MG63 (cell line): Measurements from ENCODE around the gene KRTAP5-3. TPM values are rescaled to one million over a fixed set of nuclear protein-coding genes. Genes with fewer than 3 reads are reported as not detected.
"Not testable (repeated sequence)": the region's sequence is repeated elsewhere in the genome, so short reads cannot be mapped to it uniquely, and the experiment has no call there.

ENCODE experiments used
- DNase-seq: peaks from one replicate; pipeline ENCODE4 v3.0.0-alpha.2; 2020
- H3K27me3 ChIP-seq: fragments of 250-450 bp; sonication (Bioruptor Pico); 2 replicates; pipeline ENCODE4 v1.5.1; 2020; ENCODE audit warnings: mild to moderate bottlenecking, moderate library complexity
- H3K36me3 ChIP-seq: fragments of 250-450 bp; sonication (Bioruptor Pico); 2 replicates; pipeline ENCODE4 v1.5.1; 2020; ENCODE audit warnings: mild to moderate bottlenecking, moderate library complexity
- H3K4me3 ChIP-seq: fragments of 250-450 bp; sonication (Bioruptor Pico); 2 replicates; pipeline ENCODE4 v1.5.1; 2020; ENCODE audit warnings: mild to moderate bottlenecking, moderate library complexity
- H3K9me3 ChIP-seq: fragments of 250-450 bp; sonication (Bioruptor Pico); 2 replicates; pipeline ENCODE4 v1.5.1; 2020; ENCODE audit warnings: mild to moderate bottlenecking, moderate library complexity
- total RNA-seq: library from RNA; depleted of rRNA; stranded (reverse); fragments of >200 nt; shearing (Covaris generic); gene quantifications from 2 replicates; pipeline ENCODE4 v1.2.3, GENCODE V29; 2014; ENCODE audit warnings: low replicate concordance

The KRTAP5-3 gene
- total RNA-seq, 1 experiment from 2014 or later: not detected

DNA sequence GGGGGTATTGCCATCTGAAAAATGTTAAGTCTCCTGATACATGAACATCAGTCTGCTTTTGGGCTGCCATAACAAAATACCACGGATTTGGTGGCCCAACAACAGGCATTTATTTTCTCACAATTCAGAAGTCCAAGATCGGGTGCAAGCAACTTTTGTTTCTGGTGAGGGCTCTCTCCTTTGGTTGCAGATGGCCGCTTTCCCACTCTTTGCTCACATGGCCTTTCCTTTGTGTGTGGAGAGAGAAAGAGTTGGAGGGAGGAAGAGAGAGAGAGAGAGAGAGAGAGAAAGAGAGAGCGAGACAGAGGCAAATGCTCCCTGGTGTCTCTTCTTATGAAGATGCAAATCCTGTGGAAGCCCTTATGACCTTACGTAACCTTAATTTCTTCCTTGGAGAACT is 7.6 kb downstream of the KRTAP5-3 start:
- Histone ChIP-seq H3K9me3 (no peaks in the 10 kb centered on the region), H3K27me3 (peaks cover 14% of the 10 kb centered on the region), H3K4me3 (no peak overlapping the region), H3K36me3 (no peaks in the 10 kb centered on the region)
- no peak for DNase-seq

DNA sequence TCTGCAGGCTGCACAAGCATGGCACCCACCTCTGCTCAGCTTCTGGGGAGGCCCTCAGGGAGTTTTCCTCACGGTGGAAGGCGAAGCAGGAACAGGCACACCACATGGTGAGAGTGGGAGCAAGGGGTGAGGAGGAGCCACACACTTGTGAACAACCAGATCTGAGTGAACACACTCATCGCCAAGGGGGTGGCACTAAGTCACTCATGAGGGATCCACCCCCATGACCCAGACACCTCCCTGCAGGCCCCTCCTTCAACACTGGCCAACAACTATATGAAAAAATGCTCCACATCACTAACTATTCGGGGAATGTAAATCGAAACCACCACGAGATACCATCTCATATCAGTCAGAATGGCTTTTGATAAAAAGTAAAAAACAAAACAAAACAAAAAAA is 9.4 kb downstream of the KRTAP5-3 start:
- Histone ChIP-seq H3K9me3 (no peaks in the 10 kb centered on the region), H3K4me3 (no peak overlapping the region), H3K36me3 (no peaks in the 10 kb centered on the region), H3K27me3 (peaks cover 19% of the 10 kb centered on the region)
- no peak for DNase-seq

DNA sequence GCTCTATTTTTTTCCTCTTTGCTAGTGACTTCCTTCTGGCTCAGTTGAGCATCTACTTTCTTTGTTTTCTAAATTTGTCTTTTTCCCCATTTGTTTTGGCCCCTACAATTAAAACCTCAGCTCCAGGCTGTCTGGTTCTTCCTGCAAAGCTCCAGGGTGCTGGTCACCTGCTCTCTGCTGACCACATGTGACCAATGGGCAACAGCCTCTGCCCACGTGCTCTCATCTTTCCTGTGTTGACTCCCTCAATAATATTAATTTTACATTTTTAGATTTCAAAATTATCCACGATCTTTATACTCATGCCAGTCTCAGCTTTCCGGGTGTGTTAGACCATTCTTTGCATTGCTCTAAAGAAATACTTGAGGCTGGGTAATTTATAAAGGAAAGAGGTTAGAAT is 9.9 kb downstream of the KRTAP5-3 start:
- H3K4me3 ChIP-seq, DNase-seq, H3K36me3 ChIP-seq, H3K9me3 ChIP-seq: not testable (repeated sequence)
- peaks cover 23% of the 10 kb centered on the region for H3K27me3 ChIP-seq

DNA sequence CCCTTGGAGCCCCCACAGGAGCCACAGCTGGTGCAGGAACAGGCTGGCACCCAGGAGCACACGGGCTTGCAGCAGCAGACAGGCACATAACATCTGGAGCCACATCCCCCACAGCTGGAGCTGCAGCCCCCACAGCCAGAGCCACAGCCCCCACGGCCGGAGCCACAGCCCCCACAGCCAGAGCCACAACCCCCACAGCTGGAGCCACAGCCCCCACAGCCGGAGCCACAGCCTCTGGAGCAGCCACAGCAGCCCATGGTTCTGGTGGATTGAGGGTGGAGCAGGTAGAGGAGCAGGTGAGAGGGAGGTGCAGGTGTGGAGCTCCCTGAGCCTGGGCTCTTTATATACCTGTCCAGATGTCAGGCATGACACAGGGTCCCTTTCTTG is 10.3 kb downstream of the KRTAP5-3 start, which contains the start of gene KRTAP5-2:
Gene KRTAP5-2 (minus strand): TSS at position 301 of the 387 bp plus-strand sequence. CDS start 44 bp downstream, at position 257.
- Histone ChIP-seq H3K27me3 (peaks cover 25% of the 10 kb centered on the region), H3K9me3 (no peaks in the 10 kb centered on the region)
- DNase-seq: no peak

DNA sequence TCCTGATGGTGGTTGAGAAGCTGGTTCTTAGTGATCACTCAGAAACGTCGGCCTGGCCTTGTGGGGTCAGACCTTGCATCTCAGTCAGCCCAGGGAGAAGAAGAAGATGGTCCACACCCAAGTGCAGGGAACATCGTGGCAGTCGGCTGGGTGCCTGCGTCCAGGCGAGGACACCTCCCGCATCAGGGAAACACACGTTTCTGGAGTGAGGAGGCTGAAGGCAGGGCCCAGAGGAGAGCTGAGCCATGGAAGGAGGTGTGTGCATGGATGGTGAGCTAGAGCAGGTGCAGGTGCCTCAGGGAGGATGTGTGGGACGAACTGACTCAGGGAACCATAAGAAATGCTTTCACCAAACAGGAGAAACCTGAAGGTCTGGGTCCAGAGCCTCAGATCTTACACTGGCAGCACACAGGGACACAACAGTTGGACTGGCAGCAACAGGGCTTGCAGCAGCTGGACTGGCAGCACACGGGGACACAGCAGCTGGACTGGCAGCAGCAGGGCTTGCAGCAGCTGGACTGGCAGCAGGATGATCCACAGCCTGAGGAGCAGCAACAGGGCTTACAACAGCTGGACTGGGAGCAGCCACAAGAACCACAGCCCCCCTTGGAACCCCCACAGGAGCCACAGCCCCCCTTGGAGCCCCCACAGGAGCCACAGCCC is 10.8 kb downstream of the KRTAP5-3 start:
- H3K27me3 ChIP-seq: peaks cover 28% of the 10 kb centered on the region

More for the DNA sequence above, 10.3 kb downstream of the KRTAP5-3 start, which contains the start of gene KRTAP5-2:
- Histone ChIP-seq H3K36me3 (no peaks in the 10 kb centered on the region), H3K4me3 (no peak within 1 kb of the TSS)

DNA sequence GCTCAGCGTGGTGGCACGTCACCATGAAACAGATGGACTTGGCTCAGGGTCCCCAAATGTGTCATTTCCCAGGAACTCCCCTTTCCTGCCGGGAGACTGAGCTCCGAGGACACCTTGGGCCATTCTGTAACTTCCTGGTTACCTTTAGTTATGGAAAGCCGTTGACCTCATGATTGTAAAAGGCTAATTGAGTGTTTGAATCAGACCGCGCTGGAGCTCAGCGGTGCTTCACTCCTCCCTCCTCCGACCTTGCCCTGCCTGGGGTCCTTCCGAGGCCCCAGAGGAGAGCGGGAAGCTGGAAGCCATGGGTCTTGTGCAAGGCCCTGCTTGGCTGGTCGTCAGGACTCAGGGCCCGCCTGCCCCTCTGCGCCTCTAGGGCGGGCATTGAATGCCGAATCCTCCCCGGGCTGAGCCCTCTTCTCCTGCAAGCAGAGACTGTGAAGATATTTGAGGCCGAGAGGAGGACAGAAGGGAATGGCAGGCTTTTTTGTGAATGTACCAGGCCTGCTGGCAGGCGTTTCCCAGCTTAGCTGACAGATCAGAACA is 11.6 kb downstream of the KRTAP5-3 start:
- not testable (repeated sequence) for DNase-seq, H3K36me3 ChIP-seq, H3K9me3 ChIP-seq, H3K4me3 ChIP-seq
- H3K27me3 ChIP-seq: peaks cover 35% of the 10 kb centered on the region

More for the DNA sequence above, 10.8 kb downstream of the KRTAP5-3 start:
- no peaks in the 10 kb centered on the region for H3K9me3 ChIP-seq
- H3K4me3 ChIP-seq: no peak overlapping the region
- H3K36me3 ChIP-seq: no peaks in the 10 kb centered on the region
- DNase-seq: no peak

DNA sequence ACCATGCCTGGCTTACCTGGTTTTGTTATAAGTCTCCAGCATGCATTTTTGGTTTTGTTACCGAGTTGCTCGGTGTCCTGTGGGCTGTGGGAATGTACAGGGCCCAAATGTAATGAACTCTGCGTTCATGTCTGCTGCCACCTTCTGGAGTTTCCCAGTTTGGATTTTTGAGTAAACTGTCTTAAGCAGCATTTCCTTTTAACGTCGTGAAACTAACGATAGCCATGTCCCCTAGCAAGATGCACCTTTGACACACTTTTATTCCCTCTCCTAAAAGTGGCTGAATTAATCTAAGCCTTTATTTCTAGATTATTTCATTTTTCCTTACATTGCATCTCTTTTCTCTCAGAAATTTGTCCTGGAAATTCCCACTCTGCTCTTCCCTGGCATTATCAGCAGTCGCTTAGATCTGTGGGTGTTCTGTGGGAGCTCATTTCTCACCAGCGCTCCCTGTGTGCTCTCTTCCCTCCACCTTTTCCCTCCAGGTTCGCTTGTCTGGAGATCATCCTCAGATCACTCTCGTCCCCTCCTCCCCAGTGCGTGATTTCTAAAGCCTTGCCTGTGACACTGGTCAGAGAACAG is 12.2 kb downstream of the KRTAP5-3 start:
- DNase-seq, H3K9me3 ChIP-seq, H3K36me3 ChIP-seq, H3K4me3 ChIP-seq: not testable (repeated sequence)
- peaks cover 36% of the 10 kb centered on the region for H3K27me3 ChIP-seq

DNA sequence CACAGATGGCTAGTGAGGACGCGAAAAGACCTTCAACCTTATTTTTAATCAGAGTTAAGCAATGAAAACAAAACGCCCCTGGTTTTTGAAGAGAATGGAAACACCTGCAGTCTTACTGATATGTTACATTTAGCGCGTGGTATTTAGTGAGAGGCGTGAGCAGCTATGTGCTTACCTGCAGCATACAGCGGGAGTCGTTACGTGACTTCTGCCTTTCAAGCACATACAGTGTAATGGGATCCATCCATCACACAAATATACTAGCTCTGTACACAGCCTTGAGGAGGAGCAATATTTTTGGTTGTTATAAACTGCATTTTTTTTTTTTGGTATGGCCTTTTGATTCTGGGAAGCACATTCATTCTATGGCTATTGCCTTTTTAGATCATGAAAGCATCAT is 15.6 kb downstream of the KRTAP5-3 start:
- H3K9me3 ChIP-seq: no peaks in the 10 kb centered on the region
- H3K27me3 ChIP-seq: peaks cover 22% of the 10 kb centered on the region
- no peak for DNase-seq
- H3K36me3 ChIP-seq: no peaks in the 10 kb centered on the region
- H3K4me3 ChIP-seq: no peak overlapping the region

DNA sequence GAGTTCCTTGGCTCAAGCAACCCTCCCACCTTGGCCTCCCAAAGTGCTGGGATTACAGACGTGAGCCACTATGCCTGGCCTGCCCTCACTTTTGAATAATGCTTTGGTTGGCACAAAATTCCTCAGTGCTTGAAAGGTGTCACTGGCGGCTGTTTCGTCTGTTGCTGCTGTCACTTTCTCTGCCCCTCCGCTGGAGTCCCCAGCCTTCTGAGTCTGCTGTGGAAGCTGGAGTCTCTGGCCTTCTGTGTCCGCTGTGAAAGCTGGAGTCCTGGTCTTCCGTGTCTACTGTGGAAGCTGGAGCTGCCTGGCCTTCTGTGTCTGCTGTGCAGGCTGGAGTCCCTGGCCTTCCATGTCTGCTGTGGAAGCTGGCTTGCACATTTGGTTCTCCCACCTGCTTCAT is 18.3 kb downstream of the KRTAP5-3 start:
- DNase-seq: no peak
- Histone ChIP-seq H3K36me3 (no peaks in the 10 kb centered on the region), H3K4me3 (no peak overlapping the region), H3K27me3 (peaks cover 24% of the 10 kb centered on the region), H3K9me3 (no peaks in the 10 kb centered on the region)

DNA sequence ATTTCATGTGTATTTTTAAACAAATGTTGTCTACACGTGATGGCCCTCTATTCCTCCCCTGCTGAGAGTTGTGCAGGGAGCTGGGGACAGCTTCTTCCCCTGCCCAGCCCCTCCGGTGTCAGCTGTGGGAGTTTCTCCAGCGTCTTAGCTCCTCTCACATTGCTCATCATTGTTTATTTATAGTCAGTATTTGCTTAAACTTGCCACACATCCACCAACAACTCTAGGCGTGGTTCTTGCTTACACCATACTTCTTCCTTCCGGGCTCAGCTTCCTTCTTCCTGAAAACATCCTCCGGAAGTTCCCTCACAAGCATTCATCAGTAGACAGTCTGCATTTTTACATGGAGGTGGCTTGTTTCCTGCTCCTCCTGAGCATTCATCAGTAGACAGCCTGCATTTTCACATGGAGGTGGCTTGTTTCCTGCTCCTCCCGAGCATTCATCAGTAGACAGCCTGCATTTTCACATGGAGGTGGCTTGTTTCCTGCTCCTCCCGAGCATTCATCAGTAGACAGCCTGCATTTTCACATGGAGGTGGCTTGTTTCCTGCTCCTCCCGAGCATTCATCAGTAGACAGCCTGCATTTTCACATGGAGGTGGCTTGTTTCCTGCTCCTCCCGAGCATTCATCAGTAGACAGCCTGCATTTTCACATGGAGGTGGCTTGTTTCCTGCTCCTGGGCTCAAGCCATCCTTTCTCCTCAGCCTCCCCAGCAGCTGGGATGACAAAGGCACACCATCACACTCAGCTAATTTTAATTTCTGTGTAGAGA is 18.9 kb downstream of the KRTAP5-3 start:
- peaks cover 22% of the 10 kb centered on the region for H3K27me3 ChIP-seq
- H3K4me3 ChIP-seq, DNase-seq, H3K36me3 ChIP-seq, H3K9me3 ChIP-seq: not testable (repeated sequence)

DNA sequence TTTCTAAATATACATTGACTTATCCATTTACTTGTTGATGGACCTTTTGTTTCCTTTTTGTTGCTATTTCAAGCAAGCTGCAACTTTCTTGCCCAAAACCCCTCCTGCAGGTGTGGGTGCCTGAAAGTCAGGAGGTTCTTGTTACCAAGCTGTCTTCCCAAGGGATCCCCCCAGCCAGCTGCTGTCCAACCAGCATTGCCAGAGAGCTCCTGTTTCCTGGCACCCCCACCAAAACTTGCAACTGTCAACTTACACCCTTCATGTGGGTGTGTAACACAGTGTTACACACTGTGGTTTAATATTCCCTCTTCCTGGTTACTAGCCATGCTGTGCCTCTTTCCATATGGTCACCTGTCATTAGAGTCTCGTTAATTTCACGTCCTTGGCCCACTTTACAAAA is 21.6 kb downstream of the KRTAP5-3 start:
- no peak overlapping the region for H3K4me3 ChIP-seq
- no peak for DNase-seq
- H3K9me3 ChIP-seq: no peaks in the 10 kb centered on the region
- H3K36me3 ChIP-seq: no peaks in the 10 kb centered on the region
- H3K27me3 ChIP-seq: peaks cover 4% of the 10 kb centered on the region

DNA sequence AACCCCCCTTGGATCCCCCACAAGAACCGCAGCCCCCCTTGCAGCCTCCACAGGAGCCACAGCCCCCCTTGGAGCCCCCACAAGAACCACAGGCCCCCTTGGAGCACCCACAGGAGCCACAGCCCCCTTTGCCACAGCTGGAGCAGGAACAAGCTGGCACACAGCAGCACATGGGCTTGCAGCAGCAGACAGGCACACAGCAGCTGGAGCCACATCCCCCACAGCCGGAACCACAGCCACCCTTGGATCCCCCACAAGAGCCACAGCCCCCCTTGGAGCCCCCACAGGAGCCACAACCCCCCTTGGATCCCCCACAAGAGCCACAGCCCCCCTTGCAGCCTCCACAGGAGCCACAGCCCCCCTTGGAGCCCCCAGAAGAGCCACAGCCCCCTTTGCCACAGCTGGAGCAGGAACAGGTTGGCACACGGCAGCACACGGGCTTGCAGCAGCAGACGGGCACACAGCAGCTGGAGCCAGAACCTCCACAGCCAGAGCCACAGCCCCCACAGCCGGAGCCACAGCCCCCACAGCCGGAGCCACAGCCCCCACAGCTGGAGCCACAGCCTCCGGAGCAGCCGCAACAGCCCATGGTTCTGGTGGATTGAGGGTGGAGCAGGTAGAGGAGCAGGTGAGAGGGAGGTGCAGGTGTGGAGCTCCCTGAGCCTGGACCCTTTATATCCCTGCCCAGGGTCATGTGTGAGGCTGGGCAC is 23.4 kb downstream of the KRTAP5-3 start, which contains the start of gene KRTAP5-1:
Gene KRTAP5-1 (minus strand): TSS at position 623 of the 710 bp plus-strand sequence. CDS start 34 bp downstream, at position 589.
- not testable (repeated sequence) for DNase-seq

DNA sequence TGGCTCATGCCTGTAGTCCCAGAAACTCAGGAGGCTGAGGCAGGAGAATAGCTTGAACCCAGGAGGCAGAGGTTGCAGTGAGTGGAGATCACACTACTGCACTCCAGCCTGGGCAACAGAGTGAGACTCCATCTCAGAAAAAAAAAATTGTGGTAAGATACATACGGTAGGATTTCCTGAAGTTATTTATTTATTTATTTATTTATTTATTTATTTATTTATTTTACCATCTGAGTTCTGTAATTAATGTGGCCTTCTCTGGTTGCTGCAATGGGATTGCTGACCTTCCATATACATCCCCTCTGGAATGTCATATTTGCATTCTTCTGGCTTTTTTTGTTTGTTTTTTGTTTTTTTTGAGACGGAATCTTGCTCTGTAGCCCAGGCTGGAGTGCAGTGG is 25.4 kb downstream of the KRTAP5-3 start:
- H3K36me3 ChIP-seq, H3K9me3 ChIP-seq, DNase-seq, H3K4me3 ChIP-seq, H3K27me3 ChIP-seq: not testable (repeated sequence)

More for the DNA sequence above, 23.4 kb downstream of the KRTAP5-3 start, which contains the start of gene KRTAP5-1:
- H3K9me3 ChIP-seq, H3K4me3 ChIP-seq, H3K36me3 ChIP-seq, H3K27me3 ChIP-seq: not testable (repeated sequence)

DNA sequence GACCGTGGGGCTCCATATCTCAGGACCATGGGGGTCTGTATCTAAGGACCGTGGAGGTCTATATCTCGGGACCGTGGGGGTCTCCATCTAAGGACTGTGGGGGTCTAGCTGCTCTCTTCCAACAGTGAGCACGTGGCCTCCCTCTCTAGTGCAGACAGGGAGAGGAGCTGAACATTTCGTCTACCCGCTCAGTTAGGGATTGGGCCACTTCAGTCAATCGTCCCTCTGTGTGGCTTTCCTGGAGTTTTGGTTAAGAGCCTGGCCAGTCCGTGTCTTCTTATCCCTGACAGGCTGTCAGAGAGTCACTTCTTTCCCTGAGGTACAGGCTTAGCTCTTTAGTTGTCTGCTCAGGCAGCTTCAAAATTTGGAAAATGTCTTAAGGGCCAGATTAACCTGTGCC is 26.3 kb downstream of the KRTAP5-3 start:
- no peak for DNase-seq

DNA sequence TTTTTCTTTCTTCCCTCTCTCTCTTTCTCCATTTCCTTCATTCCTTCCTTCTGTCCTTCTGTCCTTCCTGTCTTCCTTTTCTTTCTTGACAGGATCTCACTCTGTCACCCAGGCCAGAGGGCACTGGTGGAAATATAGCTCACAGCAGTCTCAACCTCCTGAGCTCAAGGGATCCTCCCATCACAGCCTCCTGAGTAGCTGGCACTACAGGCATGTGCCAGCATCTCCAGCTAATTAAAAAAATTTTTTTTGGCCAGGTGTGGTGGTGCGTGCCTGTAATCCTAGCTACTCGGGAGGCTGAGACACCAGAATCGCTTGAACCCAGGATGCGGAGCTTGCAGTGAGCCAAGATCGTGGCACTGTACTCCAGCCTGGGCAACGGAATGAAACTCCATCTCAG is 31.4 kb downstream of the KRTAP5-3 start:
- H3K27me3 ChIP-seq: peaks cover 18% of the 10 kb centered on the region

More for the DNA sequence above, 26.3 kb downstream of the KRTAP5-3 start:
- peaks cover 3% of the 10 kb centered on the region; the same call in 1 of the 2 replicates for H3K27me3 ChIP-seq
- H3K4me3 ChIP-seq: no peak overlapping the region
- peaks cover 6% of the 10 kb centered on the region; the same call in 1 of the 2 replicates for H3K9me3 ChIP-seq
- H3K36me3 ChIP-seq: no peaks in the 10 kb centered on the region

DNA sequence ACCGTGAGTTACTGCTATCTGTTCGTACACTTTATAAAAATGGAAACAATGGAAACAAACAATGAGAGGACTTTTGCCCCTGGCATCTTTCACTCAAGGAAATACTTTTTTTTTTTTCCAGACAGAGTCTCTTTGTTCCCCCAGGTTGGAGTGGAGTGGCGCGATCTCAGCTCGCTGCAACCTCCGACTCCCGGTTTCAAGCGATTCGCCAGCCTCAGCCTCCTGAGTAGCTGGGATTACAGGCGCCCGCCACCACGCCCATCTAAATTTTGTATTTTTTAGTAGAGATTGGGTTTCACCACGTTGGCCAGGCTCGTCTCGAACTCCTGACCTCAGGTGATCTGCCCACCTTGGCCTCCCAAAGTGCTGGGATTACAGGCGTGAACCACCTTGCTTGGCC is 32.5 kb downstream of the KRTAP5-3 start:
- not testable (repeated sequence) for DNase-seq, H3K9me3 ChIP-seq, H3K4me3 ChIP-seq, H3K36me3 ChIP-seq
- H3K27me3 ChIP-seq: peaks cover 18% of the 10 kb centered on the region

More for the DNA sequence above, 31.4 kb downstream of the KRTAP5-3 start:
- peaks cover 6% of the 10 kb centered on the region; the same call in 1 of the 2 replicates for H3K9me3 ChIP-seq
- no peaks in the 10 kb centered on the region for H3K36me3 ChIP-seq
- no peak overlapping the region for H3K4me3 ChIP-seq
- no peak for DNase-seq
